ENCODE measurements around the gene ZNF317.
A peak's percentile ranks its signal among the peaks of the same experiment; 100 is the strongest.
"Not testable (repeated sequence)": the region's sequence is repeated elsewhere in the genome, so short reads cannot be mapped to it uniquely, and the experiment has no call there.

Gene ZNF317

DNA sequence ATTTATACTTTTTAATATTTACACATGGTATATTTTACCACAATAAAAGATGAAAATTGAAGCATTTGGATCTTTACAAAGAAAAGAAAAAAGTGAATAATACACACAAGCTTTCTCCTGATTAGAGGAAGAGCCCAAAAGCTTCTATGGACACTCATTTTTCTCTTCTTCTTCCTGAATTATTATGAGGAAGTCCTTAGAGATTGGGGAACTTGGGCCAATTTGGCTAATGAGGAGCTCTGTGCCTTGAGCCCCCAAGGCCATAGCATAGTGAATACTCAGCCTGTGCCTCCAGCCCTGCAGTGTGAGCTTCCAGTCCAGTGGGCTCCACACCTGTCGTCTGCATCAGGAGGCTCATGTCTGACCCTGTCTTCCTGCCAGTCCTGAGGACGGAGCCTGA is 57.8 kb downstream of the ZNF317 start:
- H3K36me3 ChIP-seq (ENCODE audit: control insufficient read depth in 2 of 2, insufficient read depth in 1 of 2, low read length in 2 of 2); H3K27ac ChIP-seq (ENCODE audit: extremely low read depth, low read depth, low read length); H3K4me3 ChIP-seq (ENCODE audit: low read depth, low read length); H3K9me3 ChIP-seq (ENCODE audit: control insufficient read depth, insufficient read depth, low read depth, low read length); POLR2A ChIA-PET; H3K4me1 ChIP-seq (ENCODE audit: control insufficient read depth, insufficient read depth, low read length): not testable (repeated sequence)
- CTCF ChIA-PET, result interaction anchor here (0.5 to 1.4 kb wide), 3 partner anchors 8 to 237 kb away, joined by 3 to 5 read pairs (median 4); no protein-coding TSS in a partner anchor

DNA sequence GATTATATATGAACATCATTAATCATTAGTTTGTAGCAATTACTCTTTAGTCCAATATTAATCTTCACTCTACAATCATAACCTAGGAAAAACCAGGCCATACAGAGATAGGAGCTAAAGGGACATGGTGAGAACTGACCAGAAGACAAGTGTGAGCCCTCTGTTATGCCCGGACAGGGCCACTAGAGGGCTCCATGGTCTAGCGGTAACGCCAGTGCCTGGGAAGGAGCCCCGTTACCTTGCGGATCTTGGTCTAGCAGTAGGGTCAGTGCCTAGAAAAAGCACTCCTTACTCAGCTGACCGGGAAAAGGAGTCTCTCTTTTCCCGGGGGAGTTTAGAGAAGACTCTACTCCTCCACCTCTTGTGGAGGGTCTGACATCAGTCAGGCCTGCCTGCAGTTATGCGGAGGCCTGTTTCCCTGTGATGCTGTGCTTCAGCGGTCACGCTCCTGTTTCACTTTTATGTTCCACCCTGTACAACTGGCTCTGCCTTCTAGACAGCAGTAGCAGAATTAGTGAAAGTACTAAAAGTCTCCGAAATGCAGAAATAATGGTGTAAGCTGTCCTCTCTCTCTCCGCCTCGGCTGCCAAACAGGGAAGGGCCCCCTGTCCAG is 65.4 kb downstream of the ZNF317 start:
- TF ChIP-seq, protein P1, sequence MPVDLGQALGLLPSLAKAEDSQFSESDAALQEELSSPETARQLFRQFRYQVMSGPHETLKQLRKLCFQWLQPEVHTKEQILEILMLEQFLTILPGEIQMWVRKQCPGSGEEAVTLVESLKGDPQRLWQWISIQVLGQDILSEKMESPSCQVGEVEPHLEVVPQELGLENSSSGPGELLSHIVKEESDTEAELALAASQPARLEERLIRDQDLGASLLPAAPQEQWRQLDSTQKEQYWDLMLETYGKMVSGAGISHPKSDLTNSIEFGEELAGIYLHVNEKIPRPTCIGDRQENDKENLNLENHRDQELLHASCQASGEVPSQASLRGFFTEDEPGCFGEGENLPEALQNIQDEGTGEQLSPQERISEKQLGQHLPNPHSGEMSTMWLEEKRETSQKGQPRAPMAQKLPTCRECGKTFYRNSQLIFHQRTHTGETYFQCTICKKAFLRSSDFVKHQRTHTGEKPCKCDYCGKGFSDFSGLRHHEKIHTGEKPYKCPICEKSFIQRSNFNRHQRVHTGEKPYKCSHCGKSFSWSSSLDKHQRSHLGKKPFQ (tag by site-specific recombination; IDR thresholded peaks at IDR 0.05), result peak; percentile 83
- TF ChIP-seq ZNF624 (tag by site-specific recombination; IDR thresholded peaks at IDR 0.05) (no peak), ZNF654 (tag by site-specific recombination; IDR thresholded peaks at IDR 0.05; ENCODE audit: low read depth) (peak; percentile 72), ZNF707 (tag by site-specific recombination; IDR thresholded peaks at IDR 0.05) (no peak)
- TF ChIP-seq, protein P2, sequence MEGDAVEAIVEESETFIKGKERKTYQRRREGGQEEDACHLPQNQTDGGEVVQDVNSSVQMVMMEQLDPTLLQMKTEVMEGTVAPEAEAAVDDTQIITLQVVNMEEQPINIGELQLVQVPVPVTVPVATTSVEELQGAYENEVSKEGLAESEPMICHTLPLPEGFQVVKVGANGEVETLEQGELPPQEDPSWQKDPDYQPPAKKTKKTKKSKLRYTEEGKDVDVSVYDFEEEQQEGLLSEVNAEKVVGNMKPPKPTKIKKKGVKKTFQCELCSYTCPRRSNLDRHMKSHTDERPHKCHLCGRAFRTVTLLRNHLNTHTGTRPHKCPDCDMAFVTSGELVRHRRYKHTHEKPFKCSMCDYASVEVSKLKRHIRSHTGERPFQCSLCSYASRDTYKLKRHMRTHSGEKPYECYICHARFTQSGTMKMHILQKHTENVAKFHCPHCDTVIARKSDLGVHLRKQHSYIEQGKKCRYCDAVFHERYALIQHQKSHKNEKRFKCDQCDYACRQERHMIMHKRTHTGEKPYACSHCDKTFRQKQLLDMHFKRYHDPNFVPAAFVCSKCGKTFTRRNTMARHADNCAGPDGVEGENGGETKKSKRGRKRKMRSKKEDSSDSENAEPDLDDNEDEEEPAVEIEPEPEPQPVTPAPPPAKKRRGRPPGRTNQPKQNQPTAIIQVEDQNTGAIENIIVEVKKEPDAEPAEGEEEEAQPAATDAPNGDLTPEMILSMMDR (tag by site-specific recombination; IDR thresholded peaks at IDR 0.05), result 0 out of 2 replicates have a peak, but pooled peaks have one; percentile 11
- H3K36me3 ChIP-seq (ENCODE audit: control insufficient read depth in 2 of 2, insufficient read depth in 1 of 2, low read length in 2 of 2), result no peaks in the 10 kb centered on the region
- H3K27ac ChIP-seq (ENCODE audit: extremely low read depth, low read depth, low read length), result no peak overlapping the region
- H3K4me3 ChIP-seq (ENCODE audit: low read depth, low read length), result no peak overlapping the region
- POLR2A ChIA-PET, result no interaction called here
- H3K4me1 ChIP-seq (ENCODE audit: control insufficient read depth, insufficient read depth, low read length), result no peaks in the 10 kb centered on the region
- H3K9me3 ChIP-seq (ENCODE audit: control insufficient read depth, insufficient read depth, low read depth, low read length), result no peaks in the 10 kb centered on the region
- CTCF ChIA-PET, result interaction anchor here (0.6 to 1.7 kb wide), 13 partner anchors 10 to 624 kb away, joined by 3 to 5 read pairs (median 3); partner anchors contain the start of gene OR1M1

Measured in HEK293 (cell line).